ENCODE measurements around the gene SLC12A6. TPM values are rescaled to one million over a fixed set of nuclear protein-coding genes. Genes with fewer than 3 reads are reported as not detected.

Gene SLC12A6
- total RNA-seq, 1 donor from 2014 or later, result 74.4 TPM

- peaks cover 73% of the 10 kb centered on the region for H3K36me3 Mint-ChIP-seq (ENCODE audit: low read depth)
- intact Hi-C loops (cut with micrococcal nuclease), result no loop called here
- no peak overlapping the region for H3K4me3 Mint-ChIP-seq
- H3K27me3 Mint-ChIP-seq, result no peaks in the 10 kb centered on the region
- TF ChIP-seq, protein P1, sequence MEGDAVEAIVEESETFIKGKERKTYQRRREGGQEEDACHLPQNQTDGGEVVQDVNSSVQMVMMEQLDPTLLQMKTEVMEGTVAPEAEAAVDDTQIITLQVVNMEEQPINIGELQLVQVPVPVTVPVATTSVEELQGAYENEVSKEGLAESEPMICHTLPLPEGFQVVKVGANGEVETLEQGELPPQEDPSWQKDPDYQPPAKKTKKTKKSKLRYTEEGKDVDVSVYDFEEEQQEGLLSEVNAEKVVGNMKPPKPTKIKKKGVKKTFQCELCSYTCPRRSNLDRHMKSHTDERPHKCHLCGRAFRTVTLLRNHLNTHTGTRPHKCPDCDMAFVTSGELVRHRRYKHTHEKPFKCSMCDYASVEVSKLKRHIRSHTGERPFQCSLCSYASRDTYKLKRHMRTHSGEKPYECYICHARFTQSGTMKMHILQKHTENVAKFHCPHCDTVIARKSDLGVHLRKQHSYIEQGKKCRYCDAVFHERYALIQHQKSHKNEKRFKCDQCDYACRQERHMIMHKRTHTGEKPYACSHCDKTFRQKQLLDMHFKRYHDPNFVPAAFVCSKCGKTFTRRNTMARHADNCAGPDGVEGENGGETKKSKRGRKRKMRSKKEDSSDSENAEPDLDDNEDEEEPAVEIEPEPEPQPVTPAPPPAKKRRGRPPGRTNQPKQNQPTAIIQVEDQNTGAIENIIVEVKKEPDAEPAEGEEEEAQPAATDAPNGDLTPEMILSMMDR (IDR thresholded peaks at IDR 0.05), result no peak
- POLR2A ChIA-PET, result no interaction called here
- H3K27ac Mint-ChIP-seq, result no peak overlapping the region
- H3K9me3 Mint-ChIP-seq, result no peaks in the 10 kb centered on the region
- DNase-seq (no peak), ATAC-seq (ENCODE audit: low read depth) (no peak)
- CTCF ChIA-PET, result interaction anchor here (1.1 to 5.1 kb wide), 4 partner anchors 100 to 344 kb away, joined by 3 to 78 read pairs (median 13); partner anchors contain the start of genes LPCAT4, NOP10 and NUTM1
- H3K4me1 Mint-ChIP-seq, result peaks cover 4% of the 10 kb centered on the region
Measured at GRCh38 chr15:34243226-34243625, 94.4 kb downstream of the SLC12A6 start.

DNA sequence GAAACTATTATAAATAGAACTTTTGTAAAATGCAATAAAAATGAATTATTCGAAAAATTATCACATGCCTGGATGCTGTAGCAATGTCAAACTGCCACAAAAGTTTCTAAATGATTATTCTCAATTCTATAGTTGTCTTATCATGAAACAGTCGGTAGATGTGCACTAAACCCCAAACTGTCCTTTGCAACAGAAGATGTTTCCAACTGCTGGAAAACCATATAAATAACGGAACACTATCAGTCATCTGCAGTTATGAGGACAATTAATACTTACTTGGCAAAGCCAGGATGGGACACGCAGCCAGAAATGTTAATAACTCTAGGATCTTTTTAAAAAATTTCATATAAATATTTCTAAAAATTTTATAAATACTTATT, 95.3 kb downstream of the SLC12A6 start:
- no peak for ATAC-seq (ENCODE audit: low read depth)
- Mint-ChIP-seq H3K9me3 (no peaks in the 10 kb centered on the region), H3K36me3 (ENCODE audit: low read depth) (peaks cover 76% of the 10 kb centered on the region), H3K4me1 (peaks cover 4% of the 10 kb centered on the region), H3K27me3 (no peaks in the 10 kb centered on the region), H3K4me3 (no peak overlapping the region), H3K27ac (no peak overlapping the region)
- DNase-seq, result no peak
- ChIA-PET POLR2A (interaction anchor here (1.1 to 2.7 kb wide), 2 partner anchors 95 to 125 kb away, joined by 4 to 11 read pairs; partner anchors contain the start of genes LPCAT4 and SLC12A6), CTCF (interaction anchor here (0.8 to 5.1 kb wide), 12 partner anchors 14 to 345 kb away, joined by 3 to 78 read pairs (median 4); partner anchors contain the start of genes LPCAT4, NOP10 and NUTM1)
- intact Hi-C loops (cut with micrococcal nuclease), result no loop called here
- TF ChIP-seq, protein P1 (IDR thresholded peaks at IDR 0.05), result no peak

DNA sequence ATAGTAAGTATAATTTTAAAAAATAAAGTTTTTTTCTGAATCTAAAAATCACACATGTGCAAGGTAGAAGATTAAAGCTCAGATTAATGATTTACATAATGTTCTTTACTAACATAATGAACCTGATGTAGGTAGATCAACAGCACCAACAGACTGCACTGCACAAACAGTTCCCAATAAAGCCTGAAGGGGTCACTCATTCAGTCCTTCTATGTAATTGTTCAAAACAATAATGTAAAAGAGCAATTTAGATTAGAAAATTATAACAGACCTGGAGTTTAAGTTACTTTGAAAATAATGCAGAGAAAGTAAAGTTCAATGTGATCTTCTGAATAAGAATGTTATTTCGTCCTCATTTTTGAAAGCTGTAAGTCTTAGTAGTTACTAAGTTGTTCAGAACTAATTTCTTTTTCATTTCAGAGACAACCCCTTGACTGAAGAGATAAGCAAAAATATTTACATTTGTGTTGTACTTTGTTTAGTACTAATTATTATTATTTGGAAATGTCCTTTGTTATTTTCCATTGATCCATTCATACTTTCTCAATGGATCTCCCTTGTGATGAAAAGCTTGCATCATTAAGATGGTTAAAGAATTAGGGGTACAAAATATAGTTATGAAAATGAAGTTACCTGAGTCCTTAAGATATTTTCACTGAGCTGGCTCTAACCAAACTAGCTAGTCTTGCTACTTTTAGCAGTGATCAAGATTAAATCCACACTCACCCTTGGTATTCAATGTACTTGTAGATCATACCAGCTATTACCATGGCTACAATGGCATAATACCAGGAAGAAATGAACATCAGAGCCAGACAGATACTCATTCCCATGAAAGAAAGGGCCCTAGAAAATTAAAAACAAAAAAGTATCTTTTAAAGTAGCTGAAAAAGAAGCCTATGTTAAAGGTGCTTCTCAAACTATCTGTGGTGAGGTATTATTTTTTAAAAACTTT, 95.9 kb downstream of the SLC12A6 start:
- no peaks in the 10 kb centered on the region for H3K27me3 Mint-ChIP-seq
- peaks cover 4% of the 10 kb centered on the region for H3K4me1 Mint-ChIP-seq
- no peak overlapping the region for H3K4me3 Mint-ChIP-seq
- H3K27ac Mint-ChIP-seq, result no peak overlapping the region
- ChIA-PET POLR2A (interaction anchor here (0.6 to 2.7 kb wide), 3 partner anchors 76 to 126 kb away, joined by 3 to 11 read pairs (median 4); partner anchors contain the start of genes LPCAT4 and SLC12A6), CTCF (interaction anchor here (0.6 to 5.1 kb wide), 20 partner anchors 13 to 380 kb away, joined by 3 to 78 read pairs (median 3); partner anchors contain the start of genes GOLGA8B, LPCAT4, NOP10 and NUTM1)
- DNase-seq (no peak), ATAC-seq (ENCODE audit: low read depth) (peak; percentile 94)
- H3K36me3 Mint-ChIP-seq (ENCODE audit: low read depth), result peaks cover 79% of the 10 kb centered on the region
- no peaks in the 10 kb centered on the region for H3K9me3 Mint-ChIP-seq
- TF ChIP-seq, protein P1 (IDR thresholded peaks at IDR 0.05), result peak; percentile 53
- intact Hi-C loops (cut with micrococcal nuclease), result loop anchor here (1.0 kb wide), 3 partner anchors 102 to 347 kb away; partner anchors contain the start of genes LPCAT4, NOP10 and NUTM1

DNA sequence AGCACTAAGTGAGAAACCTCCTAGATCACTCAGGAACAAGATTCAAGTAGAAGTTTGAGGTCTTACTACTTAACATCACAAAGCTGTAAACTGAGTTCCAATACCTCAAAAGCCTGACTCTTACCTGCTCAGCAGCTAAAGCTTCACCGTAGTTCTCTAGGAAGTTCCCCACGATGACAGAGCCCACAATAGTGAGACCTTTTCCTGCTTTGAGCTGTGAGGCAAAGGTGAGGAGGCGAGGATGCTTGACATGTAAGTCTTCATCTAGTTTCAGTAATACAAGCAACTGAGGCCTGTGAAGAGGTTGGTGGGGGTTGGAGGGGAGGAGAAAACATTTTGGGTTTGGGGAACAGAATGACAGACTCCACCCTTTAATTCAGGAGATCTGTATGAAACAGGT, 97.0 kb downstream of the SLC12A6 start:
- intact Hi-C loops (cut with micrococcal nuclease), result no loop called here
- H3K4me3 Mint-ChIP-seq, result no peak overlapping the region
- ATAC-seq (ENCODE audit: low read depth), result no peak

More for the DNA sequence above, 97.0 kb downstream of the SLC12A6 start:
- no peaks in the 10 kb centered on the region for H3K27me3 Mint-ChIP-seq
- TF ChIP-seq, protein P1 (IDR thresholded peaks at IDR 0.05), result no peak
- POLR2A ChIA-PET, result interaction anchor here (0.6 to 2.7 kb wide), 2 partner anchors 77 to 127 kb away, joined by 3 to 11 read pairs; partner anchors contain the start of gene LPCAT4
- H3K36me3 Mint-ChIP-seq (ENCODE audit: low read depth), result peaks cover 83% of the 10 kb centered on the region
- H3K9me3 Mint-ChIP-seq, result no peaks in the 10 kb centered on the region
- no peak for DNase-seq
- CTCF ChIA-PET, result interaction anchor here (1.2 to 5.1 kb wide), 11 partner anchors 23 to 347 kb away, joined by 3 to 78 read pairs (median 5); partner anchors contain the start of genes GOLGA8B, LPCAT4, NOP10 and NUTM1
- no peak overlapping the region for H3K27ac Mint-ChIP-seq
- peaks cover 4% of the 10 kb centered on the region for H3K4me1 Mint-ChIP-seq
